ENCODE results near the gene EPB41L3. TPM values are rescaled to one million over a fixed set of nuclear protein-coding genes. Genes with fewer than 3 reads are reported as not detected.

The EPB41L3 gene
- total and polyA plus RNA-seq, 2 experiments from 2014 or later, result 20.8 to 24.5 TPM

DNA sequence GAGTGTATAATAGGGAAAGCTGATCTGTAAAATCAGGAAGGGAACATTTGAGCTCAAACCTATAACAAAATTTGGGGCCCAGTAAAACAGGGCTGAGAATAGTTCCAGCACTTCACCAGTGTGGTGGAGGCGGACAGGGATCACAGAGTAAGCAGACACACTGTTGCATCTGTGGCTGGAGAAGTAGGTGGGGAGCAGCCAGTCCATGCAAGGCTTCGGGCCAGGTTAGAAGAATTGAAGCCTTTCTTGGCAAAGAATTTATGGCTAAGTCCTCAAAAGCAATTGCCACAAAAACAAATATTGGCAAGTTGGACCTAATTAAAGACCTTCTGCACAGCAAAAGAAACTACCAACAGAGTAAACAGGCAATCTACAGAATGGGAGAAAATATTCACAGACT, 154.4 kb downstream of the EPB41L3 start:
- no peak for TF ChIP-seq EZH2 (IDR thresholded peaks at IDR 0.05; ENCODE audit: borderline replicate concordance)
- TF ChIP-seq, protein P1, sequence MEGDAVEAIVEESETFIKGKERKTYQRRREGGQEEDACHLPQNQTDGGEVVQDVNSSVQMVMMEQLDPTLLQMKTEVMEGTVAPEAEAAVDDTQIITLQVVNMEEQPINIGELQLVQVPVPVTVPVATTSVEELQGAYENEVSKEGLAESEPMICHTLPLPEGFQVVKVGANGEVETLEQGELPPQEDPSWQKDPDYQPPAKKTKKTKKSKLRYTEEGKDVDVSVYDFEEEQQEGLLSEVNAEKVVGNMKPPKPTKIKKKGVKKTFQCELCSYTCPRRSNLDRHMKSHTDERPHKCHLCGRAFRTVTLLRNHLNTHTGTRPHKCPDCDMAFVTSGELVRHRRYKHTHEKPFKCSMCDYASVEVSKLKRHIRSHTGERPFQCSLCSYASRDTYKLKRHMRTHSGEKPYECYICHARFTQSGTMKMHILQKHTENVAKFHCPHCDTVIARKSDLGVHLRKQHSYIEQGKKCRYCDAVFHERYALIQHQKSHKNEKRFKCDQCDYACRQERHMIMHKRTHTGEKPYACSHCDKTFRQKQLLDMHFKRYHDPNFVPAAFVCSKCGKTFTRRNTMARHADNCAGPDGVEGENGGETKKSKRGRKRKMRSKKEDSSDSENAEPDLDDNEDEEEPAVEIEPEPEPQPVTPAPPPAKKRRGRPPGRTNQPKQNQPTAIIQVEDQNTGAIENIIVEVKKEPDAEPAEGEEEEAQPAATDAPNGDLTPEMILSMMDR (IDR thresholded peaks at IDR 0.05; ENCODE audit: poor library complexity), result no peak
- no peak for TF ChIP-seq EZH2phosphoT487 (IDR thresholded peaks at IDR 0.05; ENCODE audit: low read depth, severe bottlenecking, unreplicated experiment)
- H4K20me1 ChIP-seq (ENCODE audit: insufficient read depth, poor library complexity, severe bottlenecking), result no peaks in the 10 kb centered on the region
- H3K9me2 ChIP-seq (replicated peaks; ENCODE audit: insufficient read depth), result no peaks in the 10 kb centered on the region
- H3K9me3 ChIP-seq (ENCODE audit: low read depth), result no peaks in the 10 kb centered on the region
- H3K36me3 ChIP-seq (replicated peaks; ENCODE audit: insufficient read depth, low read depth), result no peaks in the 10 kb centered on the region
- no peak overlapping the region for H3K4me3 ChIP-seq
- H3K79me2 ChIP-seq, result no peaks in the 10 kb centered on the region
- H3K4me2 ChIP-seq, result no peak overlapping the region
- H3K4me1 ChIP-seq (ENCODE audit: insufficient read depth), result no peaks in the 10 kb centered on the region
- 92% methylated on average over 2 of the region's 2 CpGs for WGBS (ENCODE audit: low lambda C conversion rate, missing lambda C conversion rate)
- H2AFZ ChIP-seq, result no peak overlapping the region
- no peak for DNase-seq (ENCODE audit: low spot score)
- H3K27ac ChIP-seq, result no peak overlapping the region
- H3K27me3 ChIP-seq, result no peaks in the 10 kb centered on the region

GRCh38 chr18:5388896-5389295, 154.9 kb downstream of the EPB41L3 start:
- no peaks in the 10 kb centered on the region for H4K20me1 ChIP-seq (ENCODE audit: insufficient read depth, poor library complexity, severe bottlenecking)
- H3K9me2 ChIP-seq (replicated peaks; ENCODE audit: insufficient read depth), result no peaks in the 10 kb centered on the region
- no peaks in the 10 kb centered on the region for H3K79me2 ChIP-seq
- DNase-seq (ENCODE audit: low spot score), result no peak
- H2AFZ ChIP-seq, result no peak overlapping the region
- no peak overlapping the region for H3K27ac ChIP-seq
- TF ChIP-seq, protein P1 (IDR thresholded peaks at IDR 0.05; ENCODE audit: poor library complexity), result no peak
- TF ChIP-seq EZH2 (IDR thresholded peaks at IDR 0.05; ENCODE audit: borderline replicate concordance) (no peak), EZH2phosphoT487 (IDR thresholded peaks at IDR 0.05; ENCODE audit: low read depth, severe bottlenecking, unreplicated experiment) (no peak)
- H3K36me3 ChIP-seq (replicated peaks; ENCODE audit: insufficient read depth, low read depth), result no peaks in the 10 kb centered on the region
- no peaks in the 10 kb centered on the region for H3K4me1 ChIP-seq (ENCODE audit: insufficient read depth)
- no peaks in the 10 kb centered on the region for H3K9me3 ChIP-seq (ENCODE audit: low read depth)
- WGBS (ENCODE audit: low lambda C conversion rate, missing lambda C conversion rate), result 94% methylated on average over 3 of the region's 3 CpGs
- no peak overlapping the region for H3K4me3 ChIP-seq
- no peak overlapping the region for H3K4me2 ChIP-seq
- no peaks in the 10 kb centered on the region for H3K27me3 ChIP-seq

DNA sequence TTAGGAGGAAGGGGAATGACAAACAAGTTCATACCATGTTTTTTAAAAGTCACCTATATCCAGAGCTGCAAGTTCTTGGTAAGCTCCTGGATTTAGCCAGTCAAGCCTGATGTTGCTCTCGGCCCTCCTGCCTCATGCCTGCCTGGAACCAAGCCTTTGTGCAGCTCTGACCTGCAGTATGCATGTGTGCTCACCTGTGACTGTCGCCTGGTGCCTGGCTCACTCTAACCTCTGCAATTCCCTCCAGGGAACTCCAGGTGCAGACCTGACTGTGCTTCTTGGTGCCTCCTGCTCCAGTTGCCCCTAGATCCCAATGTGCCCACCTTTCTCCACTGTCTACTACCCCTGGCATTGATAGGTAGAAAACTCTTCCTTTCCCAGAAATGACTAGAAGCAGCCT, 163.2 kb downstream of the EPB41L3 start:
- H3K4me3 ChIP-seq, result no peak overlapping the region
- no peak overlapping the region for H2AFZ ChIP-seq
- H3K36me3 ChIP-seq (replicated peaks; ENCODE audit: insufficient read depth, low read depth), result no peaks in the 10 kb centered on the region
- H3K27ac ChIP-seq, result no peak overlapping the region
- H3K4me2 ChIP-seq, result no peak overlapping the region
- no peaks in the 10 kb centered on the region for H3K9me3 ChIP-seq (ENCODE audit: low read depth)
- no peak for DNase-seq (ENCODE audit: low spot score)
- H3K4me1 ChIP-seq (ENCODE audit: insufficient read depth), result no peaks in the 10 kb centered on the region
- no peaks in the 10 kb centered on the region for H3K9me2 ChIP-seq (replicated peaks; ENCODE audit: insufficient read depth)
- no peaks in the 10 kb centered on the region for H4K20me1 ChIP-seq (ENCODE audit: insufficient read depth, poor library complexity, severe bottlenecking)
- TF ChIP-seq EZH2phosphoT487 (IDR thresholded peaks at IDR 0.05; ENCODE audit: low read depth, severe bottlenecking, unreplicated experiment) (no peak), EZH2 (IDR thresholded peaks at IDR 0.05; ENCODE audit: borderline replicate concordance) (no peak)
- TF ChIP-seq, protein P1 (IDR thresholded peaks at IDR 0.05; ENCODE audit: poor library complexity), result no peak
- no peaks in the 10 kb centered on the region for H3K79me2 ChIP-seq
- no peaks in the 10 kb centered on the region for H3K27me3 ChIP-seq
- 70% methylated on average over 2 of the region's 2 CpGs for WGBS (ENCODE audit: low lambda C conversion rate, missing lambda C conversion rate)

- no peak for TF ChIP-seq EZH2phosphoT487 (IDR thresholded peaks at IDR 0.05; ENCODE audit: low read depth, severe bottlenecking, unreplicated experiment)
- TF ChIP-seq EZH2 (IDR thresholded peaks at IDR 0.05; ENCODE audit: borderline replicate concordance), result no peak
- TF ChIP-seq, protein P1 (IDR thresholded peaks at IDR 0.05; ENCODE audit: poor library complexity), result no peak
- no peak overlapping the region for H2AFZ ChIP-seq
These were observed 166.8 kb downstream of the EPB41L3 start for GRCh38 chr18:5376986-5377385.

More at GRCh38 chr18:5376986-5377385, 166.8 kb downstream of the EPB41L3 start:
- no peak for DNase-seq (ENCODE audit: low spot score)
- Histone ChIP-seq H3K79me2 (no peaks in the 10 kb centered on the region), H3K4me3 (no peak overlapping the region), H3K36me3 (replicated peaks; ENCODE audit: insufficient read depth, low read depth) (no peaks in the 10 kb centered on the region), H3K4me1 (ENCODE audit: insufficient read depth) (no peaks in the 10 kb centered on the region), H3K4me2 (no peak overlapping the region), H3K9me2 (replicated peaks; ENCODE audit: insufficient read depth) (no peaks in the 10 kb centered on the region), H4K20me1 (ENCODE audit: insufficient read depth, poor library complexity, severe bottlenecking) (no peaks in the 10 kb centered on the region), H3K27me3 (no peaks in the 10 kb centered on the region), H3K27ac (no peak overlapping the region), H3K9me3 (ENCODE audit: low read depth) (no peaks in the 10 kb centered on the region)
- WGBS (ENCODE audit: low lambda C conversion rate, missing lambda C conversion rate), result 90% methylated on average over 4 of the region's 4 CpGs
